Lower leg skin (tissue), 4 donors: ENCODE measurements around the gene TCERG1L. TPM values are rescaled to one million over a fixed set of nuclear protein-coding genes. Genes with fewer than 3 reads are reported as not detected.

Experiments used
- DNase-seq, 2 donors: peaks; one replicate each; pipeline ENCODE4 v3.0.0-alpha.2; 2019; ENCODE audit warnings: low spot score in 2 of 2
- H3K4me3 ChIP-seq: fragments of 200-600 bp; sonication (generic); 2 replicates; pipeline ENCODE4 v1.5.1; 2017; ENCODE audit warnings: mild to moderate bottlenecking, low read depth; ENCODE audit not compliant: poor library complexity, severe bottlenecking
- POLR2A ChIP-seq, 2 donors: fragments of 450-650 bp; IDR thresholded peaks; one replicate each; pipeline ENCODE4 v1.6.1; 2016 to 2017; ENCODE audit warnings: antibody characterized with exemption in 2 of 2, mild to moderate bottlenecking in 1 of 2, moderate library complexity in 1 of 2
- WGBS, 2 donors: methylation state at CpG; one replicate each; pipeline ENCODE4 v1.1.5; 2018; 5-methylcytosine and 5-hydroxymethylcytosine counted together
- intact Hi-C: fragments of 100-400 bp; cut with DNase I; formaldehyde crosslinking; loops from one replicate; pipeline ENCODE4 v1.15.0; 2023; ENCODE audit warnings: low total_unique reads
- total RNA-seq, 4 donors: library from RNA; depleted of rRNA; stranded (reverse); fragments of >200 nt; gene quantifications; one replicate each; pipeline ENCODE4 v1.1.0, GENCODE V29; 2016
- TF ChIP-seq, protein P1 (sequence below), 3 donors: fragments of 450-650 bp; IDR thresholded peaks; one replicate each; pipeline ENCODE4 v1.5.1; 2016; ENCODE audit warnings: antibody characterized with exemption in 3 of 3, mild to moderate bottlenecking in 3 of 3, moderate library complexity in 2 of 3

The TCERG1L gene
- total RNA-seq, 4 donors from 2014 or later = 0.57 to 1.1 (median 0.90) TPM

DNA sequence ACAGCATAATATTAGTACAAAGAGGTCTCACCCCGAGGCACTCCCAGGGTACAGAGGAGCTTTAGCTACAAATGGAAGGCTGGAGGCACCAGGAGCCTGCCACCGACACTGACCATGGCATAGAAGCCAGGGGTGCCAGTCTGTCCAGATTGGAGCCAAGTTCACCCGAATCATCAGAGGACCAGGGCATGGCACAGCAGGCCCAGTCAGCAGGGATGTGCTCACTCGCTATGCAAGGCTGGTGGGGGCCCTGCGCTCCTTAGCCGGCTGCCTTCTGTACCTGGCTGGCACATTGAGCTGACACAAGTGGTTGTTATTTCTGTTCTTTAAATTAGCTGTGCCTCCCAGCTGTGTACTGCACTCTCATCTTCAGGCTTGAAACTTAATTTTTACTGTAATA is 149.3 kb downstream of the TCERG1L start:
- DNase-seq = no peak

DNA sequence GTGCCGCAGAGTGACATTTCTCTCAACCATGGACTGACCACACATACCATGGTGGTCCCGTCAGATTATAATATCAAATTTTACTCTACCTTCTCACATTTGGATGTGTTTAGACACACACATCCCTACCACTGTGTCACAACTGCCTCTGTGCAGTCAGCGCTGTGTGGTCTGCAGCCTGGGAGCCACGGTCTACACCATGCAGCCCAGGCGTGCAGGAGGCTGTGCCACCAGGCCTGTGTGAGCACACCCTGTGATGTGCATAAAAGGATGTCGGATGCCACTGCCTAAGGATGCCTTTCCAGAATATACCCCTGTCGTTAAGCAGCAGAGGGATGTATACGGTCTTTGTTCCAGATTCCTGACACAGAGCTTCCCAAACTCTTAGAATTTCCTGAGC is 150.4 kb downstream of the TCERG1L start:
- 94 to 99% methylated on average over 8 of the region's 8 CpGs for WGBS, 2 donors
- TF ChIP-seq POLR2A (IDR thresholded peaks at IDR 0.05) = no peak
- TF ChIP-seq, protein P1, sequence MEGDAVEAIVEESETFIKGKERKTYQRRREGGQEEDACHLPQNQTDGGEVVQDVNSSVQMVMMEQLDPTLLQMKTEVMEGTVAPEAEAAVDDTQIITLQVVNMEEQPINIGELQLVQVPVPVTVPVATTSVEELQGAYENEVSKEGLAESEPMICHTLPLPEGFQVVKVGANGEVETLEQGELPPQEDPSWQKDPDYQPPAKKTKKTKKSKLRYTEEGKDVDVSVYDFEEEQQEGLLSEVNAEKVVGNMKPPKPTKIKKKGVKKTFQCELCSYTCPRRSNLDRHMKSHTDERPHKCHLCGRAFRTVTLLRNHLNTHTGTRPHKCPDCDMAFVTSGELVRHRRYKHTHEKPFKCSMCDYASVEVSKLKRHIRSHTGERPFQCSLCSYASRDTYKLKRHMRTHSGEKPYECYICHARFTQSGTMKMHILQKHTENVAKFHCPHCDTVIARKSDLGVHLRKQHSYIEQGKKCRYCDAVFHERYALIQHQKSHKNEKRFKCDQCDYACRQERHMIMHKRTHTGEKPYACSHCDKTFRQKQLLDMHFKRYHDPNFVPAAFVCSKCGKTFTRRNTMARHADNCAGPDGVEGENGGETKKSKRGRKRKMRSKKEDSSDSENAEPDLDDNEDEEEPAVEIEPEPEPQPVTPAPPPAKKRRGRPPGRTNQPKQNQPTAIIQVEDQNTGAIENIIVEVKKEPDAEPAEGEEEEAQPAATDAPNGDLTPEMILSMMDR (IDR thresholded peaks at IDR 0.05) = no peak
- no peak for DNase-seq
- H3K4me3 ChIP-seq = no peak overlapping the region
- intact Hi-C loops = no loop called here

More for the DNA sequence above, 149.3 kb downstream of the TCERG1L start:
- no peak overlapping the region for H3K4me3 ChIP-seq
- no peak for TF ChIP-seq POLR2A (IDR thresholded peaks at IDR 0.05)
- intact Hi-C loops = no loop called here
- WGBS, 2 donors = 83 to 87% methylated on average over 5 to 6 of the region's 6 CpGs

DNA sequence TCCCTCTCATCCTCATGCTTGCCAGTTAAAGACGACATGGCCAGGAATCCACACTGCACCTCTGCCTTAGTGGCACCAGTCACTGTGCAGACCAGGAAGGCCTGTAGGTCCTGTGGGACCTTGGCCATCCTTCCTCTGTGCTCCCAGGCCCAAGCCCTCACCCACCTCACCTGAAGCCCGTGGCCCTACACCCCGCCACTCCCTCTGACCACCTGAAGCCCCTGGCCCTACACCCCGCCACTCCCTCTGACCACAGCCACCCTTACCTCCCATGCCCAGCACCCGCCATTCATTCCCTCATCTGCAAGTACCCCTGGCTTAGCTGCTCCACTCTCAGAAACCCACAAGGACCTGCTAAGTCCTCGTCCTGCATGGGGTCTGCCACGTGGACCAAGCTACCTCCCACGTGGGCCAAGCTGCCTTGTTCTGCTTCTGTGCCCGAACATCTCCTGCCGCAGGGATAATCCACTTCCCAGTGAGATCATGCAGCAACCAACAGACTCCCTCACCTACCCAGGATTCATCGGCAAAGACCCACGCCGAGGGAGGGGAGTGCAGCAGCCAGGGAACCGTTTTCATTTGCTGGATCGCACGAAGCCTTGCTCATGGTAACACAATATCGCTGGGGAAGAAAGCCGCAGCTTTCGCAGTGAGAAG is 151.2 kb downstream of the TCERG1L start:
- no peak overlapping the region for H3K4me3 ChIP-seq
- WGBS, 2 donors = 88 to 92% methylated on average over 19 of the region's 19 CpGs
- intact Hi-C loops = no loop called here
- DNase-seq = no peak
- no peak for TF ChIP-seq POLR2A (IDR thresholded peaks at IDR 0.05)
- TF ChIP-seq, protein P1 (IDR thresholded peaks at IDR 0.05) = no peak

DNA sequence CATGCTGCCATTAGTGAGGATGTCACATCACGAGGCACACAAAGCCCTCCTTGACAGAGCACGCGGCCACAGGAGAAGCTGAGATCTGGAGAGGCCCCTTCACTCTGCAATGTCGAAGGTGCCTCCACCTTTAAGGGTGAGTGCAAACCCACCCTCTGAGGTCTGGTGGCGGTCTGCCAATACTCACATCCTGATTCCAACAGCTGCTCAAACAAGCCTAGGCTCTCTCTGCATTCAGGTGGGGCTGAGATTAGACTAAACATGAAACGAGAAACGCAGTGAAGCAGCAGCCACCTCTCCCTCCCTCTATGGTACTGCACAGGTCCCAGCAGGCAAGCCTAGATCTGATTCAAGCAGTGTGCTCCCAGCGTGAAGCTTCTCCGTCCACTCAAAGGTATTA is 151.8 kb downstream of the TCERG1L start:
- WGBS, 2 donors = 75 to 81% methylated on average over 9 of the region's 9 CpGs
- intact Hi-C loops = no loop called here
- TF ChIP-seq POLR2A (IDR thresholded peaks at IDR 0.05) = no peak
- TF ChIP-seq, protein P1 (IDR thresholded peaks at IDR 0.05) = no peak
- no peak overlapping the region for H3K4me3 ChIP-seq
- DNase-seq = no peak

DNA sequence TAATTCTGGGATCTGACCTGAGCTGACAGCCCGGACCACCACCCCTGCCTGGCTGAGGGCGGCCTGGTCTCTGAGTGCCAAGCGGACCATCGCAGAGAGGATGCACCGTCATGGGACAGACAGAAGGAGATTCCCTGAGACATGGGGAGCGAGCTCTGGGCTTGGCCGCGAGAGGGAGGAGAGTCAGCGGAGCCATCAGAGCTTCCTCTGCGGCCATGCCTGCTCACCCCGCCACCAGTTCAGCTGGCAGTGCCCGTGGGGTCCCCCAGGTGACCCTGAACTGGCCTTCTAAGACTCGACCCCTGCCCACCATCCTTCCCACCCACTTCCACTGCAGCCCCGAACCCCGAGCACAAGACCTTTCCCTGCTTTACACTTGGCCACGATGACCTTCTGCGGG is 152.8 kb downstream of the TCERG1L start:
- TF ChIP-seq, protein P1 (IDR thresholded peaks at IDR 0.05) = no peak
- no peak for TF ChIP-seq POLR2A (IDR thresholded peaks at IDR 0.05)
- intact Hi-C loops = no loop called here
- WGBS, 2 donors = 91% methylated on average over 17 of the region's 17 CpGs
- no peak overlapping the region for H3K4me3 ChIP-seq
- no peak for DNase-seq

DNA sequence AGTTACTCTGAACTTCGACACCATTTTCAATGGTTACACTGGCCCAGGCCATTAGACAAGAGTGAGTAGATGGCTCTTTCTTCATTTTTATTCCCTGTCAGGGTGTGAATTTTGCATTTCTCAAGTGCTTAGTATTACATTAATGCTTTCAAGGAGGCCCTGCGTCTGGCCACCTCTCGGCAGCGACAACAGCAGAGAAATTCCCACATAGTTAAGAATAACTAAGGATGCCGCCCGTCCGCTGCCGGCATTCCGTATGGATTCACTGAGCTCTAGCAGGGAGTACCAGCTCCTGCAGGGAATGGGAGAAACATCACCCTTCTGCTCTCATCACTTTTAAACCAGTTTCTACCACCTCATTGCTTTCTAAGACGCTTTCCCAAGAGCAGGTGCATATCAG is 153.6 kb downstream of the TCERG1L start:
- DNase-seq = no peak
- 91 to 94% methylated on average over 10 of the region's 10 CpGs for WGBS, 2 donors
- TF ChIP-seq POLR2A (IDR thresholded peaks at IDR 0.05) = no peak
- TF ChIP-seq, protein P1 (IDR thresholded peaks at IDR 0.05) = no peak
- intact Hi-C loops = no loop called here
- no peak overlapping the region for H3K4me3 ChIP-seq
